GM20000 (cell line): ENCODE measurements around the gene SFXN1.
A peak's percentile ranks its signal among the peaks of the same experiment; 100 is the strongest.

Experiments used
- DNase-seq: peaks from one replicate; pipeline ENCODE4 v3.0.0; 2012; ENCODE audit warnings: low spot score
- CTCF ChIP-seq: IDR thresholded peaks from 2 replicates; pipeline ENCODE4 v1.5.1; 2012; ENCODE audit warnings: mild to moderate bottlenecking, control low read depth; ENCODE audit errors: extremely low read depth, missing control alignments

The SFXN1 gene

GRCh38 chr5:175478384-175479124 is at the start of gene SFXN1:
Gene SFXN1, plus strand, starts transcription at chr5:175478560. Its CDS starts 13,544 bp downstream, at chr5:175492104.
- DNase-seq, result peak; percentile 97
- no peak for TF ChIP-seq CTCF

GRCh38 chr5:175434800-175435199 is 43.6 kb upstream of the SFXN1 start:
- no peak for TF ChIP-seq CTCF
- DNase-seq, result no peak

- DNase-seq, result no peak
- TF ChIP-seq CTCF, result no peak
Measured at GRCh38 chr5:175436359-175436758, 42.0 kb upstream of the SFXN1 start.

- DNase-seq, result no peak
- no peak for TF ChIP-seq CTCF
Measured at GRCh38 chr5:175438234-175438857, 40.0 kb upstream of the SFXN1 start.

GRCh38 chr5:175443514-175444059 is 34.8 kb upstream of the SFXN1 start:
- no peak for TF ChIP-seq CTCF
- DNase-seq, result no peak

- DNase-seq, result peak; percentile 81
- TF ChIP-seq CTCF, result peak; percentile 76
Measured at GRCh38 chr5:175444060-175444904, 34.1 kb upstream of the SFXN1 start, which contains the start of gene DRD1. Gene DRD1, minus strand, starts transcription at chr5:175444182. Its CDS starts 1,083 bp downstream, at chr5:175443099.
